GM12801 (cell line): ENCODE data around the gene SMAD6.

ENCODE experiments used
- TF ChIP-seq, protein P1 (sequence below): IDR thresholded peaks from one replicate; pipeline ENCODE4 v1.5.1; 2011; ENCODE audit warnings: control low read depth; ENCODE audit not compliant: insufficient read length; ENCODE audit errors: extremely low read depth

The SMAD6 gene

DNA sequence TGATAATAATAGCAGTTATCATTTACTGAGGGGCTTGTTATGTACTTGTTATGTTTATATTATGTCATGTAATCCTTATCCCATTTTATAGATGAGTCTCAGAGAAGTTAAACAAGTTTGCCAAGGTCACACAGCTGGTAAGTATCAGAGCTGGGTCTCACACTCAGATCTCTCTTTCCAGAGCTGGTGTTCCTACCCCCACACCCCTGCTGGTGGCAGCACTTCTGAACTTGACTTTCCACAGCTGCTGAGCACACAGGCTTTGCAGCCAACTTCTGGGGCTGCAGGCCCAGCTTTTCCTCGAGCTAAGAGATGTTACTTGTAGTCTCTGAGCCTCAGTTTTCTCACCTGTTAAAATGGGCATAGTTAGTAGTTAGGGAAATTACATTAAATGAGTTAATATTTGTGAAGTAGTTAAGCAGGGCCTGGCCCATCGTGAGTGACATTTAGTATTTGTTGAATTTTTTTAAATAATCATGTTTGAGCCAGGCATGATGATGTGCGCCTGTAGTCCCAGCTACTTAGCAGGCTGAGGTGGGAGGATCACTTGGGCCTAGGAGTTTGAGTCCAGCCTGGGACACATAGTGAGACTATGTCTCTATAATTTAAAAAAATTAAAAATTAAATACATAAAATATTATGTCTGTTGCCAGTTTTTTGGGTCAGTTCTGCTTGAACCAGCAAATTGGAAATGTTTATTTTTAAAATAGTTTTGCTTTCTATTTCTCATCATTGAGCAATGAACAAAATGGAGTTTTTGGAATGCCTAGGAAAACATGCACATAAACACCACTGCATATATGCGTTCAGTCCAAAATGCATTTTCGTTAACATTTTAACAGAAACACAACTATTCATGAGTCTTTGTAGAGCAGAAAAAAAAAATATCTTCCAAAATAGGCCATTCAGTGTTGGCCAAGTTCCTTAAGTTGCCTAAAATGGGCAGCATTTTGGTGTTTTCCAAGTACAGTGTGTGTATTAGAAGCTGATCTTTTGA is 87.3 kb downstream of the SMAD6 start:
- TF ChIP-seq, protein P1, sequence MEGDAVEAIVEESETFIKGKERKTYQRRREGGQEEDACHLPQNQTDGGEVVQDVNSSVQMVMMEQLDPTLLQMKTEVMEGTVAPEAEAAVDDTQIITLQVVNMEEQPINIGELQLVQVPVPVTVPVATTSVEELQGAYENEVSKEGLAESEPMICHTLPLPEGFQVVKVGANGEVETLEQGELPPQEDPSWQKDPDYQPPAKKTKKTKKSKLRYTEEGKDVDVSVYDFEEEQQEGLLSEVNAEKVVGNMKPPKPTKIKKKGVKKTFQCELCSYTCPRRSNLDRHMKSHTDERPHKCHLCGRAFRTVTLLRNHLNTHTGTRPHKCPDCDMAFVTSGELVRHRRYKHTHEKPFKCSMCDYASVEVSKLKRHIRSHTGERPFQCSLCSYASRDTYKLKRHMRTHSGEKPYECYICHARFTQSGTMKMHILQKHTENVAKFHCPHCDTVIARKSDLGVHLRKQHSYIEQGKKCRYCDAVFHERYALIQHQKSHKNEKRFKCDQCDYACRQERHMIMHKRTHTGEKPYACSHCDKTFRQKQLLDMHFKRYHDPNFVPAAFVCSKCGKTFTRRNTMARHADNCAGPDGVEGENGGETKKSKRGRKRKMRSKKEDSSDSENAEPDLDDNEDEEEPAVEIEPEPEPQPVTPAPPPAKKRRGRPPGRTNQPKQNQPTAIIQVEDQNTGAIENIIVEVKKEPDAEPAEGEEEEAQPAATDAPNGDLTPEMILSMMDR = no peak

DNA sequence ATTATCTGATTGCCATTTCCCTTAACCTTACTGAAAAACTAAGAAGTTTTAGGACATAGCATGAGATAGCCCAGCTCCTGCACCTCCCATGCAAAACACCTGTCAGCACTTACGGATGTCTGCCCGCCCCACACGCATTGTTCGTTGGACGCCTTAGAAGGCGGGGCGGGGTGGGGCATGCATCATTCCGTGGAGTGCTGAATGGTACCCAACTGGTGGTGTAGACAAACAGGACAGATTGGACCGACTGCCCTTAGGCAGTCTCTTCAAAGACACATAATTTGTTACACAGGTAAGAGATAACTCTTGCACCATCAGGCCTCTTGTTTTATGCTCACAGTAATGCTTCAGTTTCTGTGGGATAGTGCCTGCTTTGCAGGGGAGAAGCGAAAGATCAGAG is 93.8 kb downstream of the SMAD6 start:
- TF ChIP-seq, protein P1 = no peak

DNA sequence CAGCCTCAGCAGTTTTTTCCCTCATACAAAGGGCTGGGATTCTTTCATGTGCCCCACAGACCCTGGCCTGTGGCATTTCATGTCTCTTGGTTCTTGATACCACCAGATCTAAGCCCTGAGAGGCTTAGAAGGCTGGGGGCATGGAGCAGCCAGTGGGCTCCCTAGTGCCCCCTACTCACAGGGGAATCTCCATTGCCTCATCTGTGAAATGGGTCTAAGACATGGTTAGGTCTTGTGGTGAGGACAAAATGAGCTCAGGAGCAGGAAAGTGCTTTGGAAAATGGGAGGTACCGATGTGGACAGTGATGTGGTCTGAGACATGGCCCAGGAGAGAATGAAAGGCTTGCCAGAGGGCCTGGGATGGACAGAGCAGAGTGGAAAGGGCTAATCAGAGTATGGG is 94.3 kb downstream of the SMAD6 start:
- TF ChIP-seq, protein P1 = no peak

DNA sequence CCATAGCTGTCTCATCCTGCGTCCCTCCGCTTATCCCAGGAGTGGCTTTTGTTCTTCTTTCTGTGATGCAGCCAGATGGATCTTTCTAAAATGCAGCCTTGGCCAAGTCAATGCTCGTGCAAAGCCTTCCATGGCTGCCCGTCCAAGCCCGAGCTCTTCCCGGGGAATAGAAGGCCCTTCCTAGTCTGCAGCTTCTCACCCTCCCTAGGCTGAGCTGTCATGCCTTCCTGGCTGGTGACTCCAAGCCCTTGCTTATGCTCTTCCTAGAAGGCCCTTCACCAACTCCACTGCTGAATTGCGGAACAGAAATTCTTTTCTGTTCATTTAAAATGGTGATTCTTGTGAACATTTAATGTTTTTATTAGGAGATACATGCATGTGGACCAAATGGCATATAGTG is 95.9 kb downstream of the SMAD6 start:
- TF ChIP-seq, protein P1 = no peak

DNA sequence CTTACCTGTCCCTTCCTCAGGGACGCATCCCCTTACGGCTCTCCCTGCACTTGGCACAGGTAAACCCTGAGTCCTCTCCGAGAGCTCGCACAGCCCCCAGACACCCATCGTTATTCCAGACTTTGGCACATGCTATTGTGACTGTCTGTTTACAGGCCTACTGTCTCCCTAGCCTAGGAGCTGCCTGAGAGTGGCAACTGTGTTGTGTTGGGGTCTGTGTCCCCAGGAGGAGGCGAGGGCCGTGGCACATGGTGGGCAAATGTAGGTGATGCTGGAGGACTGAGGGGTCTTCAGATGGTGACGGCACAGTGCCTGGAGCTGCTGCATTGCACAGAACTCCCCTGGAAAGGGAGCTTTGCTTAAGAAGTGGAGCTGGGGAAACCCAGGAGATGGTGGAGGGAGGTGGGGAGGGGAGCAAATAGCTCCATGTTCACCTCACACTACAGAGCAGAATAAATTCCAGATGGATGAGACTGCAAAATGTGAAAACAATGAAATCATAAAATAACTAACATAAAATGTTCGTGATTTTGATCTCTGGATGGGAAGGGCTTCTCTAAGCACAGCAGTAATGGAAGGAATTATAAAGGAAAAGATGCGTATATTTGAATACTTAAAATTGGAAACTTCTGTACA is 96.5 kb downstream of the SMAD6 start:
- TF ChIP-seq, protein P1 = no peak

DNA sequence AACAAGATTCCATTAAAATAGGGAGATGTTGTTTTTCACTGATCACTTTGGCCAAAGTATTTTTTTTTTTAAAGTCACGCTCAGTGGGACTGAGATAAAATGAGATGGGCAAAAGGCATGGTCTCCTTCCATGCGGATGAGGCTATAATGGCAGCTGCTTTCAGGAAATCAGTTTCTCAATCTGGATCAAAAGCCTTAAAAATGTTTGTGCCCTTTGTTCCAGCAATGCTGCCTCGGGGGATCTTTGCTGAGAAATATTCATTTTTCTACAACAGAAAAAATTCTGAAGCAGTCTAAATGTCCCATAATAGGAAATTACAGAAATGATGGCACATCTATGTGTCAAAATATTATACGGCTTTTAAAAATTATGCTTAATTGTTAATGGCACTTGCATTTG is 97.2 kb downstream of the SMAD6 start:
- TF ChIP-seq, protein P1 = no peak

DNA sequence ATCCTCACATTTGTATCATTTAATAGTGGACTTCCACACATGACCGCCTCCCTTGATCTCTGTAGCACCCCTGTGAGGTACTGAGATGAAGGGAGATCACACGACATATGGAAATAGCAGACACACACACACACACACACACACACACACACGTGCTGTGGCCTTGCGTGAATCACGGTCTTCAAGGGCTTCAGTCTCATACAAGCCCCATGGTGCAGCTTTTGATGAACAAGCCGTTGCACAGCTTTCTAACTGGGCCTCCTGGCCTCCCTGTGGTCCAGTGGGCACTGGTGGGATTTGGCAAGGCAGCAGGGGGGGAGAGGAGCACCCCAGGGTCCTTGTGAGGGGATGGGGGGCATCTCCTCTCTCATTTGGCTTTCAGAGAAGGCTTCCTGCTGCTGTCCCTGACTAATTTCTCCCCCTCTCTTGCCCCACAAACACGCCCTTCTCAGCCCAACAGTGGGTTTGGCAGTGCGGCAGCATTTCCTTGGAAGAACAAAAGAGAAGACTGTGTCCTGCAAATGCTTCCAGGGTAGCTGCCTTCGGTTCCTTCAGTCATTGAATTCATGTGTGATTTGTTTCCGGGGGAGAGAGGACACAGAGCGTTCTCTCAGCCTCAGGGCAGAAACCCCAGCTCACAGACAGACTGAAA is 98.7 kb downstream of the SMAD6 start:
- TF ChIP-seq, protein P1 = no peak
